ENCODE measurements around the gene TTC7B.

- TF ChIP-seq, protein P1, sequence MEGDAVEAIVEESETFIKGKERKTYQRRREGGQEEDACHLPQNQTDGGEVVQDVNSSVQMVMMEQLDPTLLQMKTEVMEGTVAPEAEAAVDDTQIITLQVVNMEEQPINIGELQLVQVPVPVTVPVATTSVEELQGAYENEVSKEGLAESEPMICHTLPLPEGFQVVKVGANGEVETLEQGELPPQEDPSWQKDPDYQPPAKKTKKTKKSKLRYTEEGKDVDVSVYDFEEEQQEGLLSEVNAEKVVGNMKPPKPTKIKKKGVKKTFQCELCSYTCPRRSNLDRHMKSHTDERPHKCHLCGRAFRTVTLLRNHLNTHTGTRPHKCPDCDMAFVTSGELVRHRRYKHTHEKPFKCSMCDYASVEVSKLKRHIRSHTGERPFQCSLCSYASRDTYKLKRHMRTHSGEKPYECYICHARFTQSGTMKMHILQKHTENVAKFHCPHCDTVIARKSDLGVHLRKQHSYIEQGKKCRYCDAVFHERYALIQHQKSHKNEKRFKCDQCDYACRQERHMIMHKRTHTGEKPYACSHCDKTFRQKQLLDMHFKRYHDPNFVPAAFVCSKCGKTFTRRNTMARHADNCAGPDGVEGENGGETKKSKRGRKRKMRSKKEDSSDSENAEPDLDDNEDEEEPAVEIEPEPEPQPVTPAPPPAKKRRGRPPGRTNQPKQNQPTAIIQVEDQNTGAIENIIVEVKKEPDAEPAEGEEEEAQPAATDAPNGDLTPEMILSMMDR (IDR thresholded peaks at IDR 0.05; ENCODE audit: insufficient read depth, low read length, poor library complexity, severe bottlenecking), result no peak
- no peak for TF ChIP-seq EZH2phosphoT487 (conservative IDR thresholded peaks at IDR 0.05; ENCODE audit: low read length)
These were observed 185.9 kb downstream of the TTC7B start for GRCh38 chr14:90630171-90630806.

All from SU-DHL-6 (cell line).